Common myeloid progenitor, CD34-positive (primary cell): Measurements from ENCODE around the gene OPCML.

Source experiments
- CTCF ChIA-PET: fragments of 350-600 bp; sonication (Branson Sonifier 250); formaldehyde crosslinking; loops from one replicate; lab custom pipeline; 2021; ENCODE audit warnings: antibody characterized with exemption; lab: Charles Lee
- POLR2A ChIA-PET: fragments of 350-600 bp; sonication (Branson Sonifier 250); formaldehyde crosslinking; loops from one replicate; lab custom pipeline; 2021; ENCODE audit warnings: antibody characterized with exemption; lab: Charles Lee
- DNase-seq, 3 donors: peaks; one replicate each; pipeline versions ENCODE4 v3.0.0 to v3.0.0-alpha.2; 2013
- H3K27ac ChIP-seq, 2 experiments: 1 replicate in 1 of 2; 2 replicates in 1 of 2; pipeline ENCODE4 v1.7.0; 2013; ENCODE audit warnings: inconsistent platforms in 2 of 2, low read length in 2 of 2, mild to moderate bottlenecking in 2 of 2, low read depth in 1 of 2, moderate library complexity in 1 of 2; ENCODE audit not compliant: severe bottlenecking in 2 of 2, insufficient read depth in 1 of 2, poor library complexity in 1 of 2
- H3K27me3 ChIP-seq, 5 experiments: replicated peaks in 2 of 5; 1 replicate in 3 of 5; 2 replicates in 2 of 5; pipeline versions ENCODE4 v1.6.1 to v1.7.0; 2013; ENCODE audit warnings: low read length in 4 of 5, mild to moderate bottlenecking in 2 of 5, moderate library complexity in 2 of 5, inconsistent platforms in 1 of 5; ENCODE audit not compliant: insufficient read depth in 5 of 5, control insufficient read depth in 4 of 5
- H3K36me3 ChIP-seq, 4 experiments: 1 replicate in 2 of 4; 2 replicates in 2 of 4; pipeline versions ENCODE4 v1.6.1 to v1.7.0; 2013; ENCODE audit warnings: low read length in 3 of 4, control low read depth in 1 of 4, mild to moderate bottlenecking in 1 of 4; ENCODE audit not compliant: control insufficient read depth in 4 of 4, insufficient read depth in 4 of 4
- H3K4me1 ChIP-seq, 4 experiments: 1 replicate in 3 of 4; 2 replicates in 1 of 4; pipeline versions ENCODE4 v1.6.1 to v1.7.1; 2013; ENCODE audit warnings: low read length in 3 of 4, mild to moderate bottlenecking in 3 of 4, control low read depth in 1 of 4, inconsistent platforms in 1 of 4, moderate library complexity in 1 of 4; ENCODE audit not compliant: control insufficient read depth in 4 of 4, insufficient read depth in 4 of 4; ENCODE audit errors: control extremely low read depth in 1 of 4
- H3K4me3 ChIP-seq, 7 experiments: 1 replicate in 4 of 7; 2 replicates in 3 of 7; pipeline versions ENCODE4 v1.5.1 to v1.7.0; 2013; ENCODE audit warnings: mild to moderate bottlenecking in 7 of 7, low read length in 6 of 7, moderate library complexity in 6 of 7, inconsistent platforms in 2 of 7, low read depth in 2 of 7, control low read depth in 1 of 7; ENCODE audit not compliant: insufficient read depth in 4 of 7, control insufficient read depth in 1 of 7; ENCODE audit errors: extremely low read depth in 1 of 7
- H3K9me3 ChIP-seq, 5 experiments: 1 replicate in 4 of 5; 2 replicates in 1 of 5; pipeline versions ENCODE4 v1.6.1 to v1.7.1; 2013; ENCODE audit warnings: low read length in 4 of 5, mild to moderate bottlenecking in 2 of 5, inconsistent platforms in 1 of 5, low read depth in 1 of 5, moderate library complexity in 1 of 5; ENCODE audit not compliant: control insufficient read depth in 4 of 5, insufficient read depth in 2 of 5; ENCODE audit errors: control extremely low read depth in 1 of 5
- WGBS: methylation state at CpG from one replicate; pipeline ENCODE4 v1.1.5; 2013; ENCODE audit not compliant: insufficient coverage; 5-methylcytosine and 5-hydroxymethylcytosine counted together

Gene OPCML

DNA sequence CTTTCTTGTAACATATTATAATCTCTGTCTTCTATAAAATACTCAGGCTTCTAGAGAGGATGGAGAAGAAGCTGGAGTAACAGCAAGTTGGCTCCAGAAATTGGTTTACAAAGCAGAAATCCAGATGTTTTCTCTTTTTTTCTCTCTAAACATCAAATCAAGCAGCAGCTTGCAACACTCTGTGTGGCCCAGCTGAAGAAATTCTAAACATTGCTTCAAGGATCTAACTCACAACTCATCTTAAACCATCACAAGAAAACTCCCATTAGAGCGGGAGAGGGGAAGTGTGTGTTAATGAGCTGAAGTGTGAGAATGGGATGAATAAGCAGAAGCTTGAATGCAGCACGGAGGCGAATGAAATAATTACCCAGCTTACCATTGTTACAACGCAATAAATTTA, 146.5 kb downstream of the OPCML start:
- no peaks in the 10 kb centered on the region for H3K36me3 ChIP-seq
- H3K27me3 ChIP-seq, result peaks cover 0 to 7% (median 0%) of the 10 kb centered on the region in 5 experiments
- WGBS, result no CpG with 5 or more reads among the region's 4 CpGs
- no peaks in the 10 kb centered on the region for H3K9me3 ChIP-seq
- no peak overlapping the region for H3K4me3 ChIP-seq
- DNase-seq, result no peak
- CTCF ChIA-PET, result no interaction called here
- H3K27ac ChIP-seq, result no peak overlapping the region
- POLR2A ChIA-PET, result no interaction called here
- no peaks in the 10 kb centered on the region for H3K4me1 ChIP-seq

- POLR2A ChIA-PET, result no interaction called here
- H3K27ac ChIP-seq, result no peak overlapping the region
- CTCF ChIA-PET, result no interaction called here
- H3K4me3 ChIP-seq, result no peak overlapping the region
- peaks cover 0 to 8% (median 0%) of the 10 kb centered on the region in 5 experiments for H3K27me3 ChIP-seq
- no peaks in the 10 kb centered on the region for H3K9me3 ChIP-seq
- 91% methylated on average over 6 of the region's 6 CpGs for WGBS
- no peaks in the 10 kb centered on the region for H3K36me3 ChIP-seq
- no peak for DNase-seq
- no peaks in the 10 kb centered on the region for H3K4me1 ChIP-seq
Observed at GRCh38 chr11:133384731-133385130, 147.6 kb downstream of the OPCML start.

- Histone ChIP-seq H3K9me3 (no peaks in the 10 kb centered on the region), H3K36me3 (no peaks in the 10 kb centered on the region), H3K4me1 (no peaks in the 10 kb centered on the region), H3K27ac (no peak overlapping the region), H3K4me3 (no peak overlapping the region), H3K27me3 (peaks cover 0 to 8% (median 0%) of the 10 kb centered on the region in 5 experiments)
- ChIA-PET POLR2A (interaction anchor here (0.6 kb wide), 1 partner anchor 11 kb away, joined by 3 read pairs; no protein-coding TSS in a partner anchor), CTCF (no interaction called here)
- 86% methylated on average over 4 of the region's 4 CpGs for WGBS
- DNase-seq, result no peak
Observed at GRCh38 chr11:133383689-133384088, 148.6 kb downstream of the OPCML start.

DNA sequence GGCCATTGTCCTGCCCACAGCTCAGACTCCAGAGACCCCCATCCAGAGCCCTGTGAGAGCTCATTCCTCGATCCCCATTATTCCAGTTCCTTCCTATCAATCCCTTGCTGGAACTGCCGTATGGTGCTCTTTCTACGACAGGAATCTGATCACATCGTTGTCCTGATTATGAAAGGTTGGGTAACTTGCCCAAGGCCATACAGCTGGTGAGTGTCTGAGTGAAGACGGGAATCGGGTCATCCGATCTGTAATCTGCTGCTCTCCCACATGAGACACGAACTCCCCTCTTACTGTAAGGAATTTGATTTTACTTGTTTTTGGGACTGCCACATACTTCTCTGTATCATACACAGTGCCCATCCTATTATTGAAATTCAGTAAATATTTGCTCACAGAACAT, 149.1 kb downstream of the OPCML start:
- no peak overlapping the region for H3K27ac ChIP-seq
- no peaks in the 10 kb centered on the region for H3K4me1 ChIP-seq
- H3K9me3 ChIP-seq, result no peaks in the 10 kb centered on the region
- POLR2A ChIA-PET, result no interaction called here
- peaks cover 0 to 8% (median 0%) of the 10 kb centered on the region in 5 experiments for H3K27me3 ChIP-seq
- no peaks in the 10 kb centered on the region for H3K36me3 ChIP-seq
- DNase-seq, result no peak
- CTCF ChIA-PET, result no interaction called here
- H3K4me3 ChIP-seq, result no peak overlapping the region
- 79% methylated on average over 4 of the region's 8 CpGs for WGBS

DNA sequence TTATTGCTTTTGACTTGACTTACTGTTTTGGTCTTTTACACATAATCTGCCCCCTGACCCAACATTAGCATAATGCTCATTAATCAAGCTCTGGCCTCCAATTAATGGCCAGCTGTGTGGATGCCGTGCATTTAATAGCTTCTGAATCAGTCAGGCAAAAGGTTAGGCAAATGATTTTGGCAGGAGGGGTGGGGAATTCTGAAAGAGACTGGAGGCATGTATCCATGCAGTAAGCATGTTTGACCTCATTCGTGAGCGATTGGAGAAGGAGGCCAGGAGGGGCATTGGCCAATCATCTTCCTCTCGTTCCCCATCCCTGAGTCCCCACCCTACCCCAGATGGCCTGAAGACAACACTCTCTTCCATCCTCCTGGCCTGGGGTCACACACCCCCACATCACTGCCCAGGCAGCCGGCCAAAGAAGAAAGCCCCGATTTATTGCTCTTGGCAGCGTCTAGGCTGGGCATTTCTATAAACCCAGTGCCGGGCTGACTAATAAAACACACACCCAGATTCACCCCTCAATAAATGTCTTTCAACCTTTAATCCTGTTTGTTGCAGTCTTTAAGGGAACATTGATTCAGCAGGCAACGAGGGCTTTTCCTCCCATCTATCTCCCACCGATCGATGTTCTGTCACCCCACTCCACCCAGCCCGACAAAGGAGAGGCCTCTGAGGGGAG, 150.0 kb downstream of the OPCML start:
- Histone ChIP-seq H3K27ac (no peak overlapping the region), H3K4me3 (no peak overlapping the region), H3K4me1 (no peaks in the 10 kb centered on the region), H3K9me3 (no peaks in the 10 kb centered on the region), H3K36me3 (no peaks in the 10 kb centered on the region), H3K27me3 (peaks cover 0 to 8% (median 0%) of the 10 kb centered on the region in 5 experiments)
- ChIA-PET POLR2A (no interaction called here), CTCF (no interaction called here)
- 92% methylated on average over 7 of the region's 12 CpGs for WGBS
- no peak for DNase-seq

GRCh38 chr11:133381761-133382130, 150.6 kb downstream of the OPCML start:
- WGBS, result 78% methylated on average over 1 of the region's 3 CpGs
- H3K27ac ChIP-seq, result no peak overlapping the region
- ChIA-PET CTCF (interaction anchor here (0.7 kb wide), 1 partner anchor 10 kb away, joined by 4 read pairs; no protein-coding TSS in a partner anchor), POLR2A (no interaction called here)
- H3K9me3 ChIP-seq, result no peaks in the 10 kb centered on the region
- H3K4me3 ChIP-seq, result no peak overlapping the region
- no peaks in the 10 kb centered on the region for H3K4me1 ChIP-seq
- DNase-seq, result no peak
- no peaks in the 10 kb centered on the region for H3K36me3 ChIP-seq
- H3K27me3 ChIP-seq, result peaks cover 0 to 9% (median 0%) of the 10 kb centered on the region in 5 experiments

- WGBS, result 32% methylated on average over 6 of the region's 8 CpGs
- ChIA-PET POLR2A (no interaction called here), CTCF (no interaction called here)
- H3K36me3 ChIP-seq, result no peaks in the 10 kb centered on the region
- H3K4me3 ChIP-seq, result no peak overlapping the region
- H3K27me3 ChIP-seq, result no peaks in the 10 kb centered on the region
- H3K9me3 ChIP-seq, result no peaks in the 10 kb centered on the region
- H3K27ac ChIP-seq, result no peak overlapping the region
- H3K4me1 ChIP-seq, result no peaks in the 10 kb centered on the region
- DNase-seq, result no peak
Observed at GRCh38 chr11:133366147-133366546, 166.2 kb downstream of the OPCML start.
